H9 (cell line): ENCODE results near the gene WNT9A. TPM values are rescaled to one million over a fixed set of nuclear protein-coding genes. Genes with fewer than 3 reads are reported as not detected.

ENCODE experiments used
- DNase-seq: peaks from one replicate; pipeline ENCODE4 v3.0.0-alpha.2; 2017
- H2AFZ ChIP-seq: one replicate; pipeline ENCODE4 v1.6.1; 2013; ENCODE audit warnings: mild to moderate bottlenecking, low read length, control low read depth, moderate library complexity
- H2AK5ac ChIP-seq: 2 replicates; pipeline ENCODE4 v1.6.1; 2013; ENCODE audit warnings: low read length, control low read depth, mixed read lengths; ENCODE audit not compliant: insufficient read length
- H2BK120ac ChIP-seq: one replicate; pipeline ENCODE4 v1.6.1; 2013; ENCODE audit warnings: low read depth, mild to moderate bottlenecking, low read length, control low read depth, inconsistent platforms; ENCODE audit not compliant: poor library complexity, severe bottlenecking
- H2BK12ac ChIP-seq: 2 replicates; pipeline ENCODE4 v1.6.1; 2013; ENCODE audit warnings: low read length, control low read depth, mixed read lengths, low read depth; ENCODE audit not compliant: insufficient read length
- H2BK15ac ChIP-seq: 2 replicates; pipeline ENCODE4 v1.6.1; 2013; ENCODE audit warnings: low read depth, low read length, control low read depth
- H2BK20ac ChIP-seq: one replicate; pipeline ENCODE4 v1.6.1; 2013; ENCODE audit warnings: low read depth, mild to moderate bottlenecking, low read length, control low read depth, inconsistent platforms; ENCODE audit not compliant: poor library complexity, severe bottlenecking
- H2BK5ac ChIP-seq: 2 replicates; pipeline ENCODE4 v1.6.1; 2013; ENCODE audit warnings: low read length, control low read depth, mixed read lengths; ENCODE audit not compliant: insufficient read length
- H3K14ac ChIP-seq: 2 replicates; pipeline ENCODE4 v1.6.1; 2013; ENCODE audit warnings: low read length, control low read depth; ENCODE audit not compliant: insufficient read depth
- H3K18ac ChIP-seq: 2 replicates; pipeline ENCODE4 v1.6.1; 2013; ENCODE audit warnings: low read depth, mild to moderate bottlenecking, mixed read lengths, low read length, control low read depth; ENCODE audit not compliant: insufficient read length
- H3K23ac ChIP-seq: 2 replicates; pipeline ENCODE4 v1.6.1; 2013; ENCODE audit warnings: low read length, control low read depth, mixed read lengths, low read depth; ENCODE audit not compliant: insufficient read length
- H3K23me2 ChIP-seq: 2 replicates; pipeline ENCODE4 v1.6.1; 2013; ENCODE audit warnings: low read depth, mild to moderate bottlenecking, mixed read lengths, low read length, control low read depth; ENCODE audit not compliant: insufficient read length, poor library complexity, severe bottlenecking
- H3K27ac ChIP-seq: 2 replicates; pipeline ENCODE4 v1.5.1; 2013; ENCODE audit warnings: low read length, control low read depth, mixed read lengths, low read depth; ENCODE audit not compliant: insufficient read length
- H3K27me3 ChIP-seq: 2 replicates; pipeline ENCODE4 v1.6.1; 2013; ENCODE audit warnings: low read length, control low read depth, inconsistent platforms; ENCODE audit not compliant: insufficient read depth
- H3K4ac ChIP-seq: 2 replicates; pipeline ENCODE4 v1.6.1; 2013; ENCODE audit warnings: low read depth, mild to moderate bottlenecking, control low read depth, inconsistent platforms, low read length, moderate library complexity
- H3K4me1 ChIP-seq: 2 replicates; pipeline ENCODE4 v1.6.1; 2013; ENCODE audit warnings: low read length, control low read depth, inconsistent platforms; ENCODE audit not compliant: insufficient read depth
- H3K4me2 ChIP-seq: 2 replicates; pipeline ENCODE4 v1.6.1; 2013; ENCODE audit warnings: low read length, control low read depth, mixed read lengths; ENCODE audit not compliant: insufficient read length, insufficient read depth
- H3K56ac ChIP-seq: 2 replicates; pipeline ENCODE4 v1.6.1; 2013; ENCODE audit warnings: low read depth, mild to moderate bottlenecking, mixed read lengths, low read length, control low read depth; ENCODE audit not compliant: insufficient read length
- H3K79me1 ChIP-seq: 2 replicates; pipeline ENCODE4 v1.6.1; 2013; ENCODE audit warnings: low read depth, mild to moderate bottlenecking, moderate library complexity, low read length, control low read depth, inconsistent platforms; ENCODE audit not compliant: insufficient read depth, poor library complexity, severe bottlenecking
- H3K79me2 ChIP-seq: 2 replicates; pipeline ENCODE4 v1.6.1; 2013; ENCODE audit warnings: low read length, control low read depth, inconsistent platforms; ENCODE audit not compliant: insufficient read depth
- H3K9ac ChIP-seq: 2 replicates; pipeline ENCODE4 v1.6.1; 2013; ENCODE audit warnings: low read length, control low read depth, mixed read lengths; ENCODE audit not compliant: insufficient read length; ENCODE audit errors: extremely low read depth
- H3K9me3 ChIP-seq: one replicate; pipeline ENCODE4 v1.6.1; 2013; ENCODE audit warnings: low read depth, low read length, inconsistent platforms; ENCODE audit not compliant: control insufficient read depth
- H3T11ph ChIP-seq: one replicate; pipeline ENCODE4 v1.6.1; 2013; ENCODE audit warnings: mild to moderate bottlenecking, low read length, control low read depth, inconsistent platforms
- H4K20me1 ChIP-seq: one replicate; pipeline ENCODE4 v1.6.1; 2013; ENCODE audit not compliant: control insufficient read depth, insufficient read length, insufficient read depth
- H4K5ac ChIP-seq: 2 replicates; pipeline ENCODE4 v1.6.1; 2013; ENCODE audit warnings: low read depth, mild to moderate bottlenecking, mixed read lengths, low read length, control low read depth; ENCODE audit not compliant: insufficient read length
- H4K8ac ChIP-seq: replicated peaks from 2 replicates; pipeline ENCODE4 v1.6.1; 2013; ENCODE audit warnings: low read length, control low read depth, mixed read lengths, low read depth; ENCODE audit not compliant: insufficient read length
- H4K91ac ChIP-seq: 2 replicates; pipeline ENCODE4 v1.6.1; 2013; ENCODE audit warnings: low read depth, mild to moderate bottlenecking, moderate library complexity, mixed read lengths, low read length, control low read depth; ENCODE audit not compliant: insufficient read length
- H3K27ac Mint-ChIP-seq, 3 experiments: 2 replicates in 2 of 3; 3 replicates in 1 of 3; pipeline ENCODE4 v1.8.0; 2020 to 2021; ENCODE audit warnings: mixed read lengths in 3 of 3, mild to moderate bottlenecking in 1 of 3, moderate library complexity in 1 of 3
- H3K27me3 Mint-ChIP-seq: 2 replicates; pipeline ENCODE4 v1.8.0; 2021; ENCODE audit warnings: low read depth, mild to moderate bottlenecking, moderate library complexity, mixed read lengths
- H3K36me3 Mint-ChIP-seq, 3 experiments: 2 replicates in 2 of 3; 3 replicates in 1 of 3; pipeline ENCODE4 v1.8.0; 2020 to 2021; ENCODE audit warnings: low read depth in 3 of 3, mixed read lengths in 3 of 3; ENCODE audit not compliant: insufficient read depth in 1 of 3
- H3K4me1 Mint-ChIP-seq, 2 experiments: 2 replicates each; pipeline ENCODE4 v1.8.0; 2020; ENCODE audit warnings: mixed read lengths in 2 of 2
- H3K4me3 Mint-ChIP-seq, 2 experiments: 2 replicates in 1 of 2; 3 replicates in 1 of 2; pipeline ENCODE4 v1.8.0; 2020 to 2021; ENCODE audit warnings: mild to moderate bottlenecking in 2 of 2, mixed read lengths in 2 of 2, moderate library complexity in 1 of 2
- H3K9me3 Mint-ChIP-seq, 2 experiments: 2 replicates in 1 of 2; 3 replicates in 1 of 2; pipeline ENCODE4 v1.8.0; 2020; ENCODE audit warnings: mild to moderate bottlenecking in 2 of 2, mixed read lengths in 2 of 2, moderate library complexity in 1 of 2
- WGBS: extraction: QIAGEN DNeasy Blood & Tissue Kit; methylation state at CpG from one replicate; pipeline ENCODE4 v1.1.7; 2013; ENCODE audit warnings: missing lambda C conversion rate, low lambda C conversion rate, mixed read lengths; ENCODE audit not compliant: insufficient read length; ENCODE audit errors: extremely low coverage; 5-methylcytosine and 5-hydroxymethylcytosine counted together
- total RNA-seq: library from RNA; stranded (reverse); gene quantifications from 2 replicates; pipeline ENCODE4 v1.2.1, GENCODE V29; 2021
- TF ChIP-seq, protein P1 (sequence below): fragments of 200-600 bp; sonication (generic); conservative IDR thresholded peaks from 3 replicates; pipeline ENCODE4 v1.8.0; 2021; ENCODE audit warnings: antibody characterized with exemption, mild to moderate bottlenecking

Gene WNT9A
- total RNA-seq, 1 experiment from 2014 or later: 0.77 TPM

DNA sequence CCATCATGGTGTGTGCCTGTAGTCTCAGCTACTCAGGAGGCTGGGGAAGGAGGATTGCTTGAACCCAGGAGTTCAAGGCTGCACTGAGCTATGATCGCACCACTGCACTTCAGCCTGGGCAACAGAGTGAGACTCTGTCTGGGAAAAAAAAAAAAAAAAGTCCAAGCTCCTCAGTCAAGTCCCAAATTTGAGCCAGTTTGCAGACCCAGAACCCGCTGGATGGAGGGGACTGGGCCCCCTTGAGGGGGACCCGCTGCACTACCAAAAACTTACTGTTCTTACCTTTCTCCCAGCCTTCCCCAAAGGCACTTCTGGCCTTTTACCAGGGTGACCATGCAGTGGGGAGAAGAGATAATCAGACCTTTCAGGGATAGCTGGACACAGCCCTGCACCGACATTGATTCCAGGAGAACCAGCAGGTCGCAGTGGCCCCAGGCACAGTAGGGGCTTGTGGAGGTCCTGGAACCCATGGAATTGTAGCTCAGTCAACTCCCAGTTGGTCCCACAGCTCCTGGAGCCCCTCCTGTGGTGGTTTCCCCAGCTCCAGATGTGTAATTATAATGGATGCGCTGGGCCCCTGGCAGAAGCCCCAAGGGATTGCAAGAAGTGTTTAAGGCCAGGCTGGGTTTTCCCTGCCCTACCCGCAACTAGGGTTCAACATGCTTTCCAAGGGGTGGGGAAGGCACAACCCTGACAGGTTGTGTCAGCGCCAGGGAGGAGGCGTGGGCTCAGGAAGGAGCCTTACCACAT is 4.1 kb upstream of the WNT9A start:
- H3K23ac ChIP-seq: no peak overlapping the region
- peaks cover 61% of the 10 kb centered on the region for H3K27me3 Mint-ChIP-seq
- no peak for DNase-seq
- H3K79me2 ChIP-seq: no peaks in the 10 kb centered on the region
- H2AFZ ChIP-seq: no peak overlapping the region
- TF ChIP-seq, protein P1, sequence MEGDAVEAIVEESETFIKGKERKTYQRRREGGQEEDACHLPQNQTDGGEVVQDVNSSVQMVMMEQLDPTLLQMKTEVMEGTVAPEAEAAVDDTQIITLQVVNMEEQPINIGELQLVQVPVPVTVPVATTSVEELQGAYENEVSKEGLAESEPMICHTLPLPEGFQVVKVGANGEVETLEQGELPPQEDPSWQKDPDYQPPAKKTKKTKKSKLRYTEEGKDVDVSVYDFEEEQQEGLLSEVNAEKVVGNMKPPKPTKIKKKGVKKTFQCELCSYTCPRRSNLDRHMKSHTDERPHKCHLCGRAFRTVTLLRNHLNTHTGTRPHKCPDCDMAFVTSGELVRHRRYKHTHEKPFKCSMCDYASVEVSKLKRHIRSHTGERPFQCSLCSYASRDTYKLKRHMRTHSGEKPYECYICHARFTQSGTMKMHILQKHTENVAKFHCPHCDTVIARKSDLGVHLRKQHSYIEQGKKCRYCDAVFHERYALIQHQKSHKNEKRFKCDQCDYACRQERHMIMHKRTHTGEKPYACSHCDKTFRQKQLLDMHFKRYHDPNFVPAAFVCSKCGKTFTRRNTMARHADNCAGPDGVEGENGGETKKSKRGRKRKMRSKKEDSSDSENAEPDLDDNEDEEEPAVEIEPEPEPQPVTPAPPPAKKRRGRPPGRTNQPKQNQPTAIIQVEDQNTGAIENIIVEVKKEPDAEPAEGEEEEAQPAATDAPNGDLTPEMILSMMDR: no peak
- H2AK5ac ChIP-seq: no peak overlapping the region
- no peak overlapping the region for H2BK12ac ChIP-seq
- H3K9me3 Mint-ChIP-seq: peaks cover 5 to 7% of the 10 kb centered on the region in 2 experiments; a peak in 4 of 5 replicates
- H3K18ac ChIP-seq: no peak overlapping the region
- H3K27ac Mint-ChIP-seq: no peak overlapping the region
- no peak overlapping the region for H3T11ph ChIP-seq
- no peak overlapping the region for H3K4me3 Mint-ChIP-seq
- no peaks in the 10 kb centered on the region for H3K79me1 ChIP-seq
- H4K20me1 ChIP-seq: no peaks in the 10 kb centered on the region
- no peak overlapping the region for H4K8ac ChIP-seq
- no peak overlapping the region for H4K91ac ChIP-seq
- no peak overlapping the region for H3K9ac ChIP-seq
- no CpG with 5 or more reads among the region's 9 CpGs for WGBS
- H2BK15ac ChIP-seq: no peak overlapping the region
- H2BK5ac ChIP-seq: no peak overlapping the region
- no peak overlapping the region for H2BK120ac ChIP-seq
- no peaks in the 10 kb centered on the region for H3K9me3 ChIP-seq
- H4K5ac ChIP-seq: no peak overlapping the region
- no peak overlapping the region for H2BK20ac ChIP-seq
- H3K27me3 ChIP-seq: peaks cover 12% of the 10 kb centered on the region; the same call in 1 of the 2 replicates
- no peak overlapping the region for H3K4ac ChIP-seq
- H3K23me2 ChIP-seq: peaks cover 14% of the 10 kb centered on the region
- H3K27ac ChIP-seq: no peak overlapping the region
- H3K36me3 Mint-ChIP-seq: no peaks in the 10 kb centered on the region
- H3K4me2 ChIP-seq: no peak overlapping the region
- no peak overlapping the region for H3K56ac ChIP-seq
- no peak overlapping the region for H3K14ac ChIP-seq
- H3K4me1 ChIP-seq: no peaks in the 10 kb centered on the region
- H3K4me1 Mint-ChIP-seq: peaks cover 8 to 9% of the 10 kb centered on the region in 2 experiments
